ENCODE results near the gene CXorf66.

CXorf66 gene

GRCh38 chrX:139930401-139930800 lies 34.9 kb downstream of the CXorf66 start:
- TF ChIP-seq TAF1 (IDR thresholded peaks at IDR 0.05; ENCODE audit: low read depth): no peak
- no peak for TF ChIP-seq NFIC (IDR thresholded peaks at IDR 0.05)
- TF ChIP-seq CREB1 (IDR thresholded peaks at IDR 0.05; ENCODE audit: low read depth): no peak
- TF ChIP-seq EP300 (IDR thresholded peaks at IDR 0.05; ENCODE audit: borderline replicate concordance): no peak
- no peak for TF ChIP-seq USF1 (IDR thresholded peaks at IDR 0.05)
- TF ChIP-seq FOXM1 (IDR thresholded peaks at IDR 0.05; ENCODE audit: borderline replicate concordance, low read depth): no peak
- TF ChIP-seq EGR1 (IDR thresholded peaks at IDR 0.05): no peak

GRCh38 chrX:139929876-139930275 lies 35.4 kb downstream of the CXorf66 start:
- TF ChIP-seq ZBTB7A (IDR thresholded peaks at IDR 0.05; ENCODE audit: low read depth): no peak

GRCh38 chrX:139924696-139925095 lies 40.6 kb downstream of the CXorf66 start:
- TF ChIP-seq EGR1 (IDR thresholded peaks at IDR 0.05) (no peak), FOXM1 (IDR thresholded peaks at IDR 0.05; ENCODE audit: borderline replicate concordance, low read depth) (no peak), ZBTB7A (IDR thresholded peaks at IDR 0.05; ENCODE audit: low read depth) (no peak), CREB1 (IDR thresholded peaks at IDR 0.05; ENCODE audit: low read depth) (no peak)

- no peak for TF ChIP-seq TEAD4 (IDR thresholded peaks at IDR 0.05)
- no peak for TF ChIP-seq NFIC (IDR thresholded peaks at IDR 0.05)
- no peak for TF ChIP-seq CREB1 (IDR thresholded peaks at IDR 0.05; ENCODE audit: low read depth)
- no peak for TF ChIP-seq YY1 (IDR thresholded peaks at IDR 0.05; ENCODE audit: low read depth)
- TF ChIP-seq TAF1 (IDR thresholded peaks at IDR 0.05; ENCODE audit: low read depth): no peak
- TF ChIP-seq MAX (IDR thresholded peaks at IDR 0.05): no peak
- no peak for TF ChIP-seq REST (IDR thresholded peaks at IDR 0.05; ENCODE audit: low read depth)
- TF ChIP-seq RAD21 (IDR thresholded peaks at IDR 0.05; ENCODE audit: low read depth): no peak
- no peak for TF ChIP-seq CEBPB (IDR thresholded peaks at IDR 0.05)
- no peak for TF ChIP-seq USF1 (IDR thresholded peaks at IDR 0.05)
- no peak for TF ChIP-seq ZBTB7A (IDR thresholded peaks at IDR 0.05; ENCODE audit: low read depth)
- no peak for TF ChIP-seq TCF12 (IDR thresholded peaks at IDR 0.05; ENCODE audit: low read depth)
- no peak for TF ChIP-seq EGR1 (IDR thresholded peaks at IDR 0.05)
Measured at GRCh38 chrX:139924069-139924695, 41.1 kb downstream of the CXorf66 start.

- no peak for TF ChIP-seq FOXM1 (IDR thresholded peaks at IDR 0.05; ENCODE audit: borderline replicate concordance, low read depth)
- no peak for TF ChIP-seq RAD21 (IDR thresholded peaks at IDR 0.05; ENCODE audit: low read depth)
- no peak for TF ChIP-seq NFIC (IDR thresholded peaks at IDR 0.05)
- no peak for TF ChIP-seq USF1 (IDR thresholded peaks at IDR 0.05)
- TF ChIP-seq MAX (IDR thresholded peaks at IDR 0.05): no peak
- no peak for TF ChIP-seq EGR1 (IDR thresholded peaks at IDR 0.05)
- TF ChIP-seq CEBPB (IDR thresholded peaks at IDR 0.05): no peak
- no peak for TF ChIP-seq CREB1 (IDR thresholded peaks at IDR 0.05; ENCODE audit: low read depth)
- no peak for TF ChIP-seq TAF1 (IDR thresholded peaks at IDR 0.05; ENCODE audit: low read depth)
- no peak for TF ChIP-seq TCF12 (IDR thresholded peaks at IDR 0.05; ENCODE audit: low read depth)
- TF ChIP-seq ZBTB7A (IDR thresholded peaks at IDR 0.05; ENCODE audit: low read depth): no peak
- no peak for TF ChIP-seq TEAD4 (IDR thresholded peaks at IDR 0.05)
Measured at GRCh38 chrX:139920316-139920715, 45.0 kb downstream of the CXorf66 start.

- no peak for TF ChIP-seq REST (IDR thresholded peaks at IDR 0.05; ENCODE audit: low read depth)
- TF ChIP-seq TEAD4 (IDR thresholded peaks at IDR 0.05): no peak
- no peak for TF ChIP-seq YY1 (IDR thresholded peaks at IDR 0.05; ENCODE audit: low read depth)
- no peak for TF ChIP-seq NFIC (IDR thresholded peaks at IDR 0.05)
- TF ChIP-seq FOXM1 (IDR thresholded peaks at IDR 0.05; ENCODE audit: borderline replicate concordance, low read depth): no peak
- no peak for TF ChIP-seq EP300 (IDR thresholded peaks at IDR 0.05; ENCODE audit: borderline replicate concordance)
- TF ChIP-seq CREB1 (IDR thresholded peaks at IDR 0.05; ENCODE audit: low read depth): no peak
- TF ChIP-seq ZBTB7A (IDR thresholded peaks at IDR 0.05; ENCODE audit: low read depth): no peak
- no peak for TF ChIP-seq RAD21 (IDR thresholded peaks at IDR 0.05; ENCODE audit: low read depth)
- no peak for TF ChIP-seq USF1 (IDR thresholded peaks at IDR 0.05)
- no peak for TF ChIP-seq TCF12 (IDR thresholded peaks at IDR 0.05; ENCODE audit: low read depth)
- TF ChIP-seq MAX (IDR thresholded peaks at IDR 0.05): no peak
Measured at GRCh38 chrX:139914421-139914820, 50.9 kb downstream of the CXorf66 start.
